Measurements from ENCODE around the gene LAMB1.

- TF ChIP-seq, protein P1, sequence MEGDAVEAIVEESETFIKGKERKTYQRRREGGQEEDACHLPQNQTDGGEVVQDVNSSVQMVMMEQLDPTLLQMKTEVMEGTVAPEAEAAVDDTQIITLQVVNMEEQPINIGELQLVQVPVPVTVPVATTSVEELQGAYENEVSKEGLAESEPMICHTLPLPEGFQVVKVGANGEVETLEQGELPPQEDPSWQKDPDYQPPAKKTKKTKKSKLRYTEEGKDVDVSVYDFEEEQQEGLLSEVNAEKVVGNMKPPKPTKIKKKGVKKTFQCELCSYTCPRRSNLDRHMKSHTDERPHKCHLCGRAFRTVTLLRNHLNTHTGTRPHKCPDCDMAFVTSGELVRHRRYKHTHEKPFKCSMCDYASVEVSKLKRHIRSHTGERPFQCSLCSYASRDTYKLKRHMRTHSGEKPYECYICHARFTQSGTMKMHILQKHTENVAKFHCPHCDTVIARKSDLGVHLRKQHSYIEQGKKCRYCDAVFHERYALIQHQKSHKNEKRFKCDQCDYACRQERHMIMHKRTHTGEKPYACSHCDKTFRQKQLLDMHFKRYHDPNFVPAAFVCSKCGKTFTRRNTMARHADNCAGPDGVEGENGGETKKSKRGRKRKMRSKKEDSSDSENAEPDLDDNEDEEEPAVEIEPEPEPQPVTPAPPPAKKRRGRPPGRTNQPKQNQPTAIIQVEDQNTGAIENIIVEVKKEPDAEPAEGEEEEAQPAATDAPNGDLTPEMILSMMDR (IDR thresholded peaks at IDR 0.05) = no peak
- no peak for TF ChIP-seq POLR2A (IDR thresholded peaks at IDR 0.05)
These were observed 42.7 kb upstream of the LAMB1 start for GRCh38 chr7:108045669-108046068.

Data from body of pancreas (tissue), 4 donors.